A549 (cell line): ENCODE results near the gene AUTS2. TPM values are rescaled to one million over a fixed set of nuclear protein-coding genes. Genes with fewer than 3 reads are reported as not detected.

ENCODE experiments used
- ATAC-seq, 2 experiments: fragments of 200-7000 bp in 1 of 2; fragments of >200 bp in 1 of 2; cut with Nextera tagmentation in 1 of 2; cut with Tn5 transposase in 1 of 2; 3 replicates each; pipeline versions ENCODE4 v1.8.0 to v1.9.1; 2018 to 2020; ENCODE audit warnings: mild to moderate bottlenecking in 1 of 2, moderate library complexity in 1 of 2
- CTCF ChIA-PET: fragments of 300-600 bp; sonication (Branson Sonifier 250); formaldehyde crosslinking; extraction: SDS; loops from one replicate; lab custom pipeline; 2021; ENCODE audit warnings: antibody characterized with exemption, inconsistent platforms; lab: Yijun Ruan, JAX
- POLR2A ChIA-PET: fragments of 350-600 bp; formaldehyde crosslinking; extraction: SDS; loops from one replicate; lab custom pipeline; 2021; ENCODE audit warnings: antibody characterized with exemption, inconsistent platforms; lab: Yijun Ruan, JAX
- DNase-seq, 2 experiments: peaks; one replicate each; pipeline versions ENCODE4 v3.0.0 to v3.0.0-alpha.2; 2011 to 2016; ENCODE audit warnings: low read depth in 1 of 2, low spot score in 1 of 2
- FAIRE-seq: peaks from 2 replicates; lab custom pipeline; 2011; peaks lifted over from hg19 to GRCh38; lab: Jason Lieb, UNC
- H3K27ac ChIP-seq, 2 experiments: fragments of >200 bp; sonication (Bioruptor Twin); formaldehyde crosslinking; 3 replicates each; pipeline ENCODE4 v1.5.1; 2016 to 2017
- H3K4me1 ChIP-seq: fragments of >200 bp; sonication (Bioruptor Twin); formaldehyde crosslinking; 3 replicates; pipeline ENCODE4 v1.6.1; 2016
- H3K4me2 ChIP-seq: fragments of >200 bp; sonication (Bioruptor Twin); formaldehyde crosslinking; 3 replicates; pipeline ENCODE4 v1.6.1; 2016
- H3K4me3 ChIP-seq: fragments of >200 bp; sonication (Bioruptor Twin); formaldehyde crosslinking; 3 replicates; pipeline ENCODE4 v1.5.1; 2016
- H3K9me3 ChIP-seq: fragments of >200 bp; sonication (Bioruptor Twin); formaldehyde crosslinking; 3 replicates; pipeline ENCODE4 v1.6.1; 2016
- CBX2 ChIP-seq: fragments of 200-600 bp; sonication (generic); IDR thresholded peaks from 2 replicates; pipeline ENCODE4 v1.6.1; 2016; ENCODE audit warnings: low read depth, mild to moderate bottlenecking, borderline replicate concordance
- CEBPB ChIP-seq, 2 experiments: fragments of >200 bp in 1 of 2; sonication (Bioruptor Twin) in 1 of 2; formaldehyde crosslinking in 1 of 2; IDR thresholded peaks; 2 replicates each; pipeline ENCODE4 v1.6.1; 2012 to 2016
- CHD2 ChIP-seq: fragments of 150-350 bp; IDR thresholded peaks from 2 replicates; pipeline ENCODE4 v1.6.1; 2014; ENCODE audit warnings: low read length; ENCODE audit not compliant: partially characterized antibody
- EP300 ChIP-seq, 2 experiments: fragments of >200 bp; sonication (Bioruptor Twin); formaldehyde crosslinking; IDR thresholded peaks; 2 replicates in 1 of 2; 3 replicates in 1 of 2; pipeline ENCODE4 v1.6.1; 2016 to 2017
- ESRRA ChIP-seq: fragments of 150-350 bp; IDR thresholded peaks from 2 replicates; pipeline ENCODE4 v1.6.1; 2014; ENCODE audit warnings: mild to moderate bottlenecking, low read length, borderline replicate concordance
- FOSL2 ChIP-seq, 2 experiments: fragments of 450-650 bp in 1 of 2; fragments of >200 bp in 1 of 2; sonication (Bioruptor Twin) in 1 of 2; formaldehyde crosslinking; IDR thresholded peaks; 2 replicates each; pipeline versions ENCODE4 v1.5.0 to v1.6.1; 2016 to 2020; ENCODE audit warnings: mild to moderate bottlenecking in 1 of 2, moderate library complexity in 1 of 2
- GATA3 ChIP-seq: IDR thresholded peaks from 2 replicates; pipeline ENCODE4 v1.6.1; 2012; ENCODE audit warnings: borderline replicate concordance
- HDAC2 ChIP-seq: fragments of 200-600 bp; sonication (generic); IDR thresholded peaks from 2 replicates; pipeline ENCODE4 v1.6.1; 2016
- HES2 ChIP-seq: fragments of >200 bp; sonication (Bioruptor Twin); formaldehyde crosslinking; IDR thresholded peaks from 2 replicates; pipeline ENCODE4 v1.6.1; 2016
- HOXA7 ChIP-seq: fragments of 250-450 bp; sonication (Bioruptor Pico); IDR thresholded peaks from 2 replicates; pipeline ENCODE4 v1.5.0; 2020; ENCODE audit warnings: mild to moderate bottlenecking, moderate library complexity
- HOXB13 ChIP-seq: fragments of 250-450 bp; sonication (Bioruptor Pico); IDR thresholded peaks from 2 replicates; pipeline ENCODE4 v1.5.0; 2020; ENCODE audit warnings: low read depth, mild to moderate bottlenecking, moderate library complexity
- KDM5A ChIP-seq: fragments of 200-600 bp; sonication (generic); IDR thresholded peaks from 2 replicates; pipeline ENCODE4 v1.6.1; 2016; ENCODE audit warnings: antibody characterized with exemption, mild to moderate bottlenecking
- MAX ChIP-seq: IDR thresholded peaks from 2 replicates; pipeline ENCODE4 v1.6.1; 2012
- MAZ ChIP-seq: fragments of 150-350 bp; IDR thresholded peaks from 2 replicates; pipeline ENCODE4 v1.6.1; 2014; ENCODE audit warnings: antibody characterized with exemption, low read depth, low read length, borderline replicate concordance
- NFE2L2 ChIP-seq: fragments of 150-350 bp; conservative IDR thresholded peaks from 2 replicates; pipeline ENCODE4 v1.6.1; 2014; ENCODE audit warnings: low read length
- NPAS2 ChIP-seq: fragments of 250-450 bp; sonication (Bioruptor Pico); IDR thresholded peaks from 2 replicates; pipeline ENCODE4 v1.8.0; 2022; ENCODE audit warnings: mild to moderate bottlenecking, moderate library complexity, borderline replicate concordance
- NR3C1 ChIP-seq: fragments of >200 bp; sonication (Bioruptor Twin); formaldehyde crosslinking; IDR thresholded peaks from 3 replicates; pipeline ENCODE4 v1.6.1; 2017
- PHF8 ChIP-seq: fragments of 200-600 bp; sonication (generic); IDR thresholded peaks from 2 replicates; pipeline ENCODE4 v1.6.1; 2016; ENCODE audit warnings: low read depth, mild to moderate bottlenecking, antibody characterized with exemption, moderate library complexity, borderline replicate concordance
- POLR2AphosphoS2 ChIP-seq: conservative IDR thresholded peaks from 2 replicates; pipeline ENCODE4 v1.6.1; 2012; ENCODE audit warnings: low read length, improper control_type of control experiment, inconsistent platforms
- RAD21 ChIP-seq, 2 experiments: fragments of >200 bp in 1 of 2; sonication (Bioruptor Twin) in 1 of 2; formaldehyde crosslinking in 1 of 2; IDR thresholded peaks in 1 of 2; conservative IDR thresholded peaks in 1 of 2; 2 replicates in 1 of 2; 3 replicates in 1 of 2; pipeline ENCODE4 v1.6.1; 2012 to 2018; ENCODE audit warnings: inconsistent platforms in 1 of 2
- RCOR1 ChIP-seq: fragments of 150-350 bp; IDR thresholded peaks from 2 replicates; pipeline ENCODE4 v1.6.1; 2014; ENCODE audit warnings: antibody characterized with exemption, low read length, low read depth
- RFX5 ChIP-seq: fragments of 450-650 bp; IDR thresholded peaks from 2 replicates; pipeline ENCODE4 v1.7.1; 2014; ENCODE audit warnings: antibody characterized with exemption, mild to moderate bottlenecking, moderate library complexity
- RNF2 ChIP-seq: fragments of 200-600 bp; sonication (generic); IDR thresholded peaks from 2 replicates; pipeline ENCODE4 v1.6.1; 2016; ENCODE audit warnings: low read depth, mild to moderate bottlenecking, antibody characterized with exemption, moderate library complexity, borderline replicate concordance
- SMC3 ChIP-seq: fragments of >200 bp; sonication (Bioruptor Twin); formaldehyde crosslinking; IDR thresholded peaks from 3 replicates; pipeline ENCODE4 v1.6.1; 2018; ENCODE audit warnings: inconsistent platforms
- TFCP2L1 ChIP-seq: fragments of 250-450 bp; sonication (Bioruptor Pico); IDR thresholded peaks from 2 replicates; pipeline ENCODE4 v1.5.0; 2021; ENCODE audit warnings: mild to moderate bottlenecking
- USF2 ChIP-seq: fragments of 450-650 bp; IDR thresholded peaks from 2 replicates; pipeline ENCODE4 v1.6.1; 2014; ENCODE audit warnings: antibody characterized with exemption
- ZFP36 ChIP-seq: fragments of 450-650 bp; IDR thresholded peaks from 2 replicates; pipeline ENCODE4 v1.6.1; 2014; ENCODE audit warnings: borderline replicate concordance; ENCODE audit not compliant: partially characterized antibody
- ZSCAN20 ChIP-seq: fragments of 250-450 bp; sonication (Bioruptor Pico); IDR thresholded peaks from 2 replicates; pipeline ENCODE4 v1.8.0; 2022; ENCODE audit warnings: mild to moderate bottlenecking, moderate library complexity
- WGBS: methylation state at CpG from one replicate; pipeline ENCODE4 v1.1.6; 2017; ENCODE audit errors: missing lambda C conversion rate; 5-methylcytosine and 5-hydroxymethylcytosine counted together
- polyA plus RNA-seq, 4 experiments: library from polyadenylated mRNA; depleted of rRNA in 3 of 4; stranded (reverse); fragments of >200 nt; fragmentation: RNase III in 1 of 4; extraction: RNeasy Plus Mini Kit Qiagen cat#74134 plus additional on column Dnase treatment in 1 of 4; gene quantifications; 2 replicates in 3 of 4; 3 replicates in 1 of 4; pipeline ENCODE4 v1.2.3, GENCODE V29; 2011 to 2017
- TF ChIP-seq, protein P1 (sequence below): fragments of >200 bp; sonication (Bioruptor Twin); formaldehyde crosslinking; IDR thresholded peaks from 3 replicates; pipeline ENCODE4 v1.5.1; 2016
- TF ChIP-seq, protein P2 (sequence below): fragments of 250-450 bp; sonication (Bioruptor Pico); IDR thresholded peaks from 2 replicates; pipeline ENCODE4 v1.5.0; 2020; ENCODE audit warnings: low read depth, mild to moderate bottlenecking, moderate library complexity
- TF ChIP-seq, protein P3 (sequence below): IDR thresholded peaks from 2 replicates; pipeline ENCODE4 v1.6.1; 2012; ENCODE audit warnings: low read depth, borderline replicate concordance

AUTS2 gene
- polyA plus RNA-seq, 2 of the 4 experiments (the other 2 are of a cell fraction), result 1.6 to 3.6 TPM

GRCh38 chr7:70799841-70800405, 1201.6 kb downstream of the AUTS2 start (continued):
- TF ChIP-seq CHD2 (no peak), MAZ (no peak), HDAC2 (no peak), HES2 (no peak), NPAS2 (CRISPR knock-in tag) (no peak), EP300 (IDR thresholded peaks at IDR 0.05) (no peak), NR3C1 (no peak), ESRRA (no peak)
- TF ChIP-seq, protein P1, sequence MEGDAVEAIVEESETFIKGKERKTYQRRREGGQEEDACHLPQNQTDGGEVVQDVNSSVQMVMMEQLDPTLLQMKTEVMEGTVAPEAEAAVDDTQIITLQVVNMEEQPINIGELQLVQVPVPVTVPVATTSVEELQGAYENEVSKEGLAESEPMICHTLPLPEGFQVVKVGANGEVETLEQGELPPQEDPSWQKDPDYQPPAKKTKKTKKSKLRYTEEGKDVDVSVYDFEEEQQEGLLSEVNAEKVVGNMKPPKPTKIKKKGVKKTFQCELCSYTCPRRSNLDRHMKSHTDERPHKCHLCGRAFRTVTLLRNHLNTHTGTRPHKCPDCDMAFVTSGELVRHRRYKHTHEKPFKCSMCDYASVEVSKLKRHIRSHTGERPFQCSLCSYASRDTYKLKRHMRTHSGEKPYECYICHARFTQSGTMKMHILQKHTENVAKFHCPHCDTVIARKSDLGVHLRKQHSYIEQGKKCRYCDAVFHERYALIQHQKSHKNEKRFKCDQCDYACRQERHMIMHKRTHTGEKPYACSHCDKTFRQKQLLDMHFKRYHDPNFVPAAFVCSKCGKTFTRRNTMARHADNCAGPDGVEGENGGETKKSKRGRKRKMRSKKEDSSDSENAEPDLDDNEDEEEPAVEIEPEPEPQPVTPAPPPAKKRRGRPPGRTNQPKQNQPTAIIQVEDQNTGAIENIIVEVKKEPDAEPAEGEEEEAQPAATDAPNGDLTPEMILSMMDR, result no peak

- ChIA-PET POLR2A (no interaction called here), CTCF (no interaction called here)
- 21% methylated on average over 7 of the region's 7 CpGs for WGBS
- ATAC-seq (peak in 1 of 2 experiments; percentile 30; a peak in 1 of 6 replicates), DNase-seq (no peak), FAIRE-seq (no peak)
- Histone ChIP-seq H3K27ac (no peak overlapping the region), H3K4me2 (no peak overlapping the region), H3K9me3 (peaks cover under 1% of the 10 kb centered on the region; the same call in 2 of the 3 replicates), H3K4me3 (no peak overlapping the region), H3K4me1 (no peaks in the 10 kb centered on the region)
- TF ChIP-seq TFCP2L1 (CRISPR knock-in tag) (no peak), HOXA7 (CRISPR knock-in tag) (no peak), ZFP36 (no peak), MAX (no peak), CBX2 (no peak), HOXB13 (CRISPR knock-in tag) (no peak), NPAS2 (CRISPR knock-in tag) (no peak), FOSL2 (IDR thresholded peaks at IDR 0.05) (no peak), FOSL2 (CRISPR knock-in tag; IDR thresholded peaks at IDR 0.05) (no peak), ZSCAN20 (no peak), RFX5 (no peak), SMC3 (no peak), CEBPB (IDR thresholded peaks at IDR 0.05) (no peak), POLR2AphosphoS2 (no peak), RNF2 (no peak), MAZ (no peak)
Observed at GRCh38 chr7:70805360-70805759, 1207.1 kb downstream of the AUTS2 start.

- WGBS, result 15% methylated on average over 11 of the region's 11 CpGs
- no peak overlapping the region for H3K4me3 ChIP-seq
- CTCF ChIA-PET, result interaction anchor here (1.2 kb wide), 1 partner anchor 928 kb away, joined by 3 read pairs; no protein-coding TSS in a partner anchor
- H3K4me2 ChIP-seq, result no peak overlapping the region
- no peaks in the 10 kb centered on the region for H3K9me3 ChIP-seq
- no peak for FAIRE-seq
- TF ChIP-seq NFE2L2 (no peak), KDM5A (no peak), PHF8 (no peak), USF2 (no peak), RCOR1 (no peak), RAD21 (conservative IDR thresholded peaks at IDR 0.05 in 1 of 2, IDR thresholded peaks at IDR 0.05 in 1 of 2) (no peak), TFCP2L1 (CRISPR knock-in tag) (no peak), MAZ (no peak), POLR2AphosphoS2 (no peak), GATA3 (no peak)
- TF ChIP-seq, protein P2, sequence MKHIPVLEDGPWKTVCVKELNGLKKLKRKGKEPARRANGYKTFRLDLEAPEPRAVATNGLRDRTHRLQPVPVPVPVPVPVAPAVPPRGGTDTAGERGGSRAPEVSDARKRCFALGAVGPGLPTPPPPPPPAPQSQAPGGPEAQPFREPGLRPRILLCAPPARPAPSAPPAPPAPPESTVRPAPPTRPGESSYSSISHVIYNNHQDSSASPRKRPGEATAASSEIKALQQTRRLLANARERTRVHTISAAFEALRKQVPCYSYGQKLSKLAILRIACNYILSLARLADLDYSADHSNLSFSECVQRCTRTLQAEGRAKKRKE (CRISPR knock-in tag), result no peak
- TF ChIP-seq, protein P3, sequence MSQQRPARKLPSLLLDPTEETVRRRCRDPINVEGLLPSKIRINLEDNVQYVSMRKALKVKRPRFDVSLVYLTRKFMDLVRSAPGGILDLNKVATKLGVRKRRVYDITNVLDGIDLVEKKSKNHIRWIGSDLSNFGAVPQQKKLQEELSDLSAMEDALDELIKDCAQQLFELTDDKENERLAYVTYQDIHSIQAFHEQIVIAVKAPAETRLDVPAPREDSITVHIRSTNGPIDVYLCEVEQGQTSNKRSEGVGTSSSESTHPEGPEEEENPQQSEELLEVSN, result no peak
- TF ChIP-seq, all 56 proteins: peak for 0
- POLR2A ChIA-PET, result no interaction called here
- DNase-seq, result peak in 1 of 2 experiments; percentile 5
- no peaks in the 10 kb centered on the region for H3K4me1 ChIP-seq
- H3K27ac ChIP-seq, result no peak overlapping the region
- no peak for ATAC-seq
Observed at GRCh38 chr7:70807650-70808049, 1209.4 kb downstream of the AUTS2 start.
